ENCODE data around the gene NEUROD2.

- TF ChIP-seq EP300 (IDR thresholded peaks at IDR 0.05) = no peak
- no peak for TF ChIP-seq KDM5A (IDR thresholded peaks at IDR 0.05)
- TF ChIP-seq NFE2L2 (conservative IDR thresholded peaks at IDR 0.05; ENCODE audit: low read length) = no peak
- TF ChIP-seq POLR2A (IDR thresholded peaks at IDR 0.05; ENCODE audit: low read length) = no peak
- TF ChIP-seq SMC3 (IDR thresholded peaks at IDR 0.05) = no peak
Observed at GRCh38 chr17:39596543-39597267, 11.0 kb downstream of the NEUROD2 start.
